ENCODE results near the gene TIMP3. TPM values are rescaled to one million over a fixed set of nuclear protein-coding genes. Genes with fewer than 3 reads are reported as not detected.

Gene TIMP3
- total and polyA plus RNA-seq, 2 experiments from 2014 or later = 91.6 to 96.1 TPM

DNA sequence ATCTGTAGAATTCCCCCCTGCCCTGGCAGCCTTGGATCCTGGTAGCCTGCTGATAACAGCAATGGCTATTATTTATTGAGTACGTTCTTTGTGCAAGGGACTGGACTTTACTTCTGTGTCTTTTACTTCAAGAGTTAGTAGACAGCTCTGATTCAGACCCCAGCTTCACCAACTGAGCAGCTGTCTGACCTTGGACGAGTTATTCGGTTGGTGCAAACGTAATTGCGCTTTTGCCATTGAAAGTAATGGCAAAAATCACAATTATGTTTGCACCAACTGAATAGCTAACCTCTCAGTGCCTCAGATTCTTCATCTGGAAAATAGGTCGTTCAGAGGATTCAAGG lies 108.9 kb downstream of the TIMP3 start:
- Histone ChIP-seq H3K9me3 (ENCODE audit: low read depth) (no peaks in the 10 kb centered on the region), H3K4me3 (no peak overlapping the region), H3K27me3 (no peaks in the 10 kb centered on the region), H3K4me1 (ENCODE audit: insufficient read depth) (peaks cover 19% of the 10 kb centered on the region), H3K9me2 (replicated peaks; ENCODE audit: insufficient read depth) (no peaks in the 10 kb centered on the region), H3K4me2 (no peak overlapping the region), H3K36me3 (replicated peaks; ENCODE audit: insufficient read depth, low read depth) (no peaks in the 10 kb centered on the region), H4K20me1 (ENCODE audit: insufficient read depth, poor library complexity, severe bottlenecking) (no peaks in the 10 kb centered on the region), H3K79me2 (no peaks in the 10 kb centered on the region), H2AFZ (no peak overlapping the region), H3K27ac (no peak overlapping the region)
- WGBS (ENCODE audit: low lambda C conversion rate, missing lambda C conversion rate) = 74% methylated on average over 6 of the region's 6 CpGs
- TF ChIP-seq, protein P1, sequence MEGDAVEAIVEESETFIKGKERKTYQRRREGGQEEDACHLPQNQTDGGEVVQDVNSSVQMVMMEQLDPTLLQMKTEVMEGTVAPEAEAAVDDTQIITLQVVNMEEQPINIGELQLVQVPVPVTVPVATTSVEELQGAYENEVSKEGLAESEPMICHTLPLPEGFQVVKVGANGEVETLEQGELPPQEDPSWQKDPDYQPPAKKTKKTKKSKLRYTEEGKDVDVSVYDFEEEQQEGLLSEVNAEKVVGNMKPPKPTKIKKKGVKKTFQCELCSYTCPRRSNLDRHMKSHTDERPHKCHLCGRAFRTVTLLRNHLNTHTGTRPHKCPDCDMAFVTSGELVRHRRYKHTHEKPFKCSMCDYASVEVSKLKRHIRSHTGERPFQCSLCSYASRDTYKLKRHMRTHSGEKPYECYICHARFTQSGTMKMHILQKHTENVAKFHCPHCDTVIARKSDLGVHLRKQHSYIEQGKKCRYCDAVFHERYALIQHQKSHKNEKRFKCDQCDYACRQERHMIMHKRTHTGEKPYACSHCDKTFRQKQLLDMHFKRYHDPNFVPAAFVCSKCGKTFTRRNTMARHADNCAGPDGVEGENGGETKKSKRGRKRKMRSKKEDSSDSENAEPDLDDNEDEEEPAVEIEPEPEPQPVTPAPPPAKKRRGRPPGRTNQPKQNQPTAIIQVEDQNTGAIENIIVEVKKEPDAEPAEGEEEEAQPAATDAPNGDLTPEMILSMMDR (IDR thresholded peaks at IDR 0.05; ENCODE audit: poor library complexity) = no peak
- no peak for TF ChIP-seq EZH2 (IDR thresholded peaks at IDR 0.05; ENCODE audit: borderline replicate concordance)
- TF ChIP-seq EZH2phosphoT487 (IDR thresholded peaks at IDR 0.05; ENCODE audit: low read depth, severe bottlenecking, unreplicated experiment) = no peak
- no peak for DNase-seq (ENCODE audit: low spot score)

DNA sequence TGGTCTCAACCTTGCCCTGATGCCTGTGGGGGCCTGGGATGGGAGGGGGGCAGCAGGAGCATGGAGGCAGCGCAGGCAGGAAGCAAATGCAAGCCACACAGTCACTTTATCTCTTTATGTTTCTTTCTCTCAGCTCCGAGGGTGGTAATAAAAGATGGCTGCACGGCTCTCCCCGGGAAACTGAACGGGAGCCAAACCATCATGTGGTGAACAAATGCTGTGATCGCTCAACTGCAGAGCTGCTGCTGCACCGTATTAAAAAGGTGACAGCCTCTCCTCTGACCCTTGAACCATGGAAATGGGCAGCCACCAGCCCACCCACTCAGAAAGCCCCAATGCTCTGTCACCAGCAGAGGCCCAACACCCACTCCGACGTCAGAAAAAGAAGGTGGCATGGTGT lies 110.0 kb downstream of the TIMP3 start:
- Histone ChIP-seq H3K4me1 (ENCODE audit: insufficient read depth) (peaks cover 19% of the 10 kb centered on the region), H3K27ac (no peak overlapping the region), H3K4me3 (no peak overlapping the region), H4K20me1 (ENCODE audit: insufficient read depth, poor library complexity, severe bottlenecking) (no peaks in the 10 kb centered on the region), H3K27me3 (no peaks in the 10 kb centered on the region), H3K9me3 (ENCODE audit: low read depth) (no peaks in the 10 kb centered on the region), H3K36me3 (replicated peaks; ENCODE audit: insufficient read depth, low read depth) (no peaks in the 10 kb centered on the region), H3K9me2 (replicated peaks; ENCODE audit: insufficient read depth) (no peaks in the 10 kb centered on the region), H3K79me2 (no peaks in the 10 kb centered on the region), H3K4me2 (no peak overlapping the region), H2AFZ (no peak overlapping the region)
- TF ChIP-seq, protein P1 (IDR thresholded peaks at IDR 0.05; ENCODE audit: poor library complexity) = no peak
- TF ChIP-seq EZH2phosphoT487 (IDR thresholded peaks at IDR 0.05; ENCODE audit: low read depth, severe bottlenecking, unreplicated experiment) = no peak
- WGBS (ENCODE audit: low lambda C conversion rate, missing lambda C conversion rate) = 54% methylated on average over 9 of the region's 9 CpGs
- no peak for DNase-seq (ENCODE audit: low spot score)
